Femur (tissue), 1 donor: Measurements from ENCODE around the gene ARHGEF11.

Experiments
- DNase-seq: peaks from one replicate; pipeline ENCODE4 v3.0.0-alpha.2; 2017

Gene ARHGEF11

GRCh38 chr1:156948708-156949107 is 96.8 kb downstream of the ARHGEF11 start:
- DNase-seq: no peak

GRCh38 chr1:156947818-156948525 is 97.6 kb downstream of the ARHGEF11 start:
- peak; percentile 13 for DNase-seq

- DNase-seq: no peak
These were observed 98.4 kb downstream of the ARHGEF11 start for GRCh38 chr1:156947127-156947526.

GRCh38 chr1:156945881-156946661 is 99.5 kb downstream of the ARHGEF11 start:
- DNase-seq: peak; percentile 10

GRCh38 chr1:156944848-156945247 is 100.7 kb downstream of the ARHGEF11 start:
- no peak for DNase-seq

GRCh38 chr1:156944268-156944667 is 101.3 kb downstream of the ARHGEF11 start:
- DNase-seq: no peak

- no peak for DNase-seq
These were observed 101.8 kb downstream of the ARHGEF11 start for GRCh38 chr1:156943756-156944155.

GRCh38 chr1:156942576-156942975 is 103.0 kb downstream of the ARHGEF11 start:
- no peak for DNase-seq

- DNase-seq: no peak
These were observed 103.4 kb downstream of the ARHGEF11 start for GRCh38 chr1:156942176-156942575.

- no peak for DNase-seq
These were observed 103.9 kb downstream of the ARHGEF11 start for GRCh38 chr1:156941675-156942074.

GRCh38 chr1:156939786-156940334 is 105.7 kb downstream of the ARHGEF11 start:
- DNase-seq: no peak

GRCh38 chr1:156938813-156939212 is 106.7 kb downstream of the ARHGEF11 start:
- DNase-seq: no peak

GRCh38 chr1:156937883-156938282 is 107.7 kb downstream of the ARHGEF11 start:
- DNase-seq: no peak

GRCh38 chr1:156936721-156937220 is 108.8 kb downstream of the ARHGEF11 start:
- DNase-seq: no peak

- no peak for DNase-seq
These were observed 109.4 kb downstream of the ARHGEF11 start for GRCh38 chr1:156936191-156936590.

GRCh38 chr1:156935505-156936128 is 109.9 kb downstream of the ARHGEF11 start:
- DNase-seq: no peak

- no peak for DNase-seq
These were observed 112.4 kb downstream of the ARHGEF11 start for GRCh38 chr1:156933136-156933535.

- no peak for DNase-seq
These were observed 113.4 kb downstream of the ARHGEF11 start for GRCh38 chr1:156931974-156932710.

- DNase-seq: no peak
These were observed 114.2 kb downstream of the ARHGEF11 start for GRCh38 chr1:156931211-156931952.

GRCh38 chr1:156930483-156930882 is 115.1 kb downstream of the ARHGEF11 start:
- DNase-seq: no peak

GRCh38 chr1:156929596-156930238 is 115.8 kb downstream of the ARHGEF11 start:
- DNase-seq: no peak
